OCI-LY3 (cell line): ENCODE measurements around the gene GIT2.

Experiments used
- CTCF ChIP-seq: fragments of 200-600, 300-600 bp; sonication (generic); IDR thresholded peaks from 2 replicates; pipeline ENCODE4 v1.5.1; 2014; ENCODE audit warnings: antibody characterized with exemption, low read length, low read depth
- EZH2phosphoT487 ChIP-seq: fragments of 200-600 bp; shearing (Covaris generic); IDR thresholded peaks from 2 replicates; pipeline ENCODE4 v1.6.1; 2018; ENCODE audit warnings: antibody characterized with exemption, mixed run types, low read depth

- no peak for TF ChIP-seq CTCF
- TF ChIP-seq EZH2phosphoT487, result no peak
Measured at GRCh38 chr12:109946505-109946904, 49.7 kb downstream of the GIT2 start.
